Stimulated activated CD4-positive, alpha-beta T cell treated with anti-CD3 and anti-CD28 coated beads, Interleukin-12 subunit alpha, Interleukin-12 subunit beta, amount 100 ng/mL, for 24 hours (primary cell): ENCODE measurements around the gene ATP9A.

Experiments
- DNase-seq, 2 experiments: peaks; one replicate each; pipeline ENCODE4 v3.0.0-alpha.2; 2020; ENCODE audit warnings: low read depth in 2 of 2

The ATP9A gene

GRCh38 chr20:51549474-51549873 lies 218.7 kb downstream of the ATP9A start:
- no peak for DNase-seq

GRCh38 chr20:51547951-51548350 lies 220.2 kb downstream of the ATP9A start:
- no peak for DNase-seq
